PC-3 (cell line): Measurements from ENCODE around the gene ADAMTS3. TPM values are rescaled to one million over a fixed set of nuclear protein-coding genes. Genes with fewer than 3 reads are reported as not detected.

Experiments
- ATAC-seq: fragments of 200-7000 bp; cut with Tn5 transposase; 2 replicates; pipeline ENCODE4 v1.9.1; 2020; ENCODE audit warnings: mild to moderate bottlenecking, moderate library complexity
- BruUV-seq: library from RNA; stranded (reverse); fragments of 400-500 nt; replicated peaks from 2 replicates; lab custom pipeline; 2021; lab: Mats Ljungman, UMichigan
- CTCF ChIA-PET: fragments of 300-600 bp; sonication (Branson Sonifier 250); formaldehyde crosslinking; loops from one replicate; lab custom pipeline; 2022; ENCODE audit warnings: antibody characterized with exemption; lab: Charles Lee
- POLR2A ChIA-PET: fragments of 300-600 bp; sonication (Branson Sonifier 250); formaldehyde crosslinking; loops from one replicate; lab custom pipeline; 2022; ENCODE audit warnings: antibody characterized with exemption; ENCODE audit not compliant: unreplicated experiment; lab: Charles Lee
- DNase-seq: peaks from one replicate; pipeline ENCODE4 v3.0.0-alpha.2; 2015
- H2AFZ ChIP-seq: fragments of 300-600 bp; sonication (generic); 2 replicates; pipeline ENCODE4 v1.6.0; 2016; ENCODE audit warnings: antibody characterized with exemption, low read length
- H3F3A ChIP-seq: fragments of 300-600 bp; sonication (generic); one replicate; pipeline ENCODE4 v1.6.0; 2017; ENCODE audit warnings: antibody characterized with exemption, low read length, control low read depth, mild to moderate bottlenecking; ENCODE audit not compliant: unreplicated experiment
- H3K27ac ChIP-seq: fragments of 300-600 bp; sonication (generic); 2 replicates; pipeline ENCODE4 v1.5.1; 2016; ENCODE audit warnings: mild to moderate bottlenecking, low read length
- H3K27me3 ChIP-seq: fragments of 300-600 bp; sonication (generic); 2 replicates; pipeline ENCODE4 v1.6.1; 2016; ENCODE audit warnings: low read length, mixed read lengths
- H3K36me3 ChIP-seq: fragments of 300-600 bp; sonication (generic); 2 replicates; pipeline ENCODE4 v1.6.1; 2016; ENCODE audit warnings: low read depth, mixed run types, low read length, mixed read lengths
- H3K4me1 ChIP-seq: fragments of 300-600 bp; sonication (generic); 2 replicates; pipeline ENCODE4 v1.5.1; 2016; ENCODE audit warnings: low read length; ENCODE audit not compliant: insufficient read depth
- H3K4me2 ChIP-seq: fragments of 300-600 bp; sonication (generic); 2 replicates; pipeline ENCODE4 v1.6.0; 2016; ENCODE audit warnings: low read length
- H3K4me3 ChIP-seq: fragments of 300-600 bp; sonication (generic); 2 replicates; pipeline ENCODE4 v1.5.1; 2016; ENCODE audit warnings: mild to moderate bottlenecking, low read length, mixed read lengths
- H3K79me2 ChIP-seq: fragments of 300-600 bp; sonication (generic); 2 replicates; pipeline ENCODE4 v1.6.1; 2017; ENCODE audit warnings: low read length, mixed read lengths
- H3K9ac ChIP-seq: fragments of 300-600 bp; sonication (generic); 2 replicates; pipeline ENCODE4 v1.6.0; 2016; ENCODE audit warnings: mild to moderate bottlenecking, low read length
- H3K9me2 ChIP-seq: fragments of 300-600 bp; sonication (generic); replicated peaks from 2 replicates; pipeline ENCODE4 v1.6.1; 2016; ENCODE audit warnings: mixed run types, low read length, mixed read lengths
- H3K9me3 ChIP-seq: fragments of 300-600 bp; sonication (generic); 2 replicates; pipeline ENCODE4 v1.6.1; 2016; ENCODE audit warnings: low read length, mixed read lengths
- H4K20me1 ChIP-seq: fragments of 300-600 bp; sonication (generic); 2 replicates; pipeline ENCODE4 v1.6.1; 2016; ENCODE audit warnings: low read length, mixed read lengths
- EZH2 ChIP-seq: fragments of 300-600 bp; sonication (generic); IDR thresholded peaks from one replicate; pipeline ENCODE4 v1.6.1; 2017; ENCODE audit warnings: antibody characterized with exemption, mild to moderate bottlenecking, low read length; ENCODE audit not compliant: unreplicated experiment
- EZH2phosphoT487 ChIP-seq: fragments of 300-600 bp; sonication (generic); IDR thresholded peaks from 2 replicates; pipeline ENCODE4 v1.6.1; 2018; ENCODE audit warnings: mild to moderate bottlenecking, antibody characterized with exemption, low read length, borderline replicate concordance
- intact Hi-C: fragments of 100-400 bp; cut with micrococcal nuclease; formaldehyde crosslinking; loops from 2 replicates; pipeline ENCODE4 v1.9.0; 2023
- total RNA-seq: library from RNA; depleted of rRNA; stranded (reverse); fragments of >200 nt; gene quantifications from 2 replicates; pipeline ENCODE4 v1.2.3, GENCODE V29; 2014
- TF ChIP-seq, protein P1 (sequence below): fragments of 300-600 bp; sonication (generic); conservative IDR thresholded peaks from 2 replicates; pipeline ENCODE4 v1.5.1; 2017; ENCODE audit warnings: antibody characterized with exemption, low read depth, mild to moderate bottlenecking, low read length

The ADAMTS3 gene
- total RNA-seq, 1 experiment from 2014 or later: 3.5 TPM

DNA sequence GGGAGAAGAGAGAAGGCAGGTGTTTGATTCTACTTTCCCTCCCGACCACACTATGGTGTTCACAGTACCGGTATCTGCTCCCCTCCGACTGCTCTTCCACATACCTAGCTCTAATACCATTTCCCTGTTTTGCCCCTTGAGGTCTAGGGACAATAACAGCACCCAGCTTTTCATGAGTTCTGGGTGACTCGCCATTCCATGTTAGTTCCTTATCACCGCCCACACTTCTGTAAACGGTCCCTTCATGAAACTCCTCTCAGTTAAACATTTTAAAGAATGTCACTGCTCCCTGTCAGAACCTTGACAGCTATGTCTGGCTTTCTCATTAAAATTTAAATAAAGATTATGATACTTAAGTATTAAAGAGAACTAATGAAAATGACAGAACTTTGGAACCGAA lies 136.7 kb downstream of the ADAMTS3 start:
- Histone ChIP-seq H3K9me2 (no peaks in the 10 kb centered on the region), H3F3A (no peaks in the 10 kb centered on the region), H2AFZ (no peak overlapping the region), H3K36me3 (no peaks in the 10 kb centered on the region), H3K27ac (no peak overlapping the region), H4K20me1 (no peaks in the 10 kb centered on the region), H3K4me2 (no peak overlapping the region), H3K9ac (no peak overlapping the region), H3K4me3 (no peak overlapping the region), H3K4me1 (peaks cover 9% of the 10 kb centered on the region; the same call in 1 of the 2 replicates), H3K9me3 (no peaks in the 10 kb centered on the region), H3K27me3 (no peaks in the 10 kb centered on the region), H3K79me2 (no peaks in the 10 kb centered on the region)
- DNase-seq (no peak), ATAC-seq (no peak)
- no TSS peak for BruUV-seq
- intact Hi-C loops: no loop called here
- POLR2A ChIA-PET: no interaction called here
- CTCF ChIA-PET: no interaction called here
- TF ChIP-seq, protein P1, sequence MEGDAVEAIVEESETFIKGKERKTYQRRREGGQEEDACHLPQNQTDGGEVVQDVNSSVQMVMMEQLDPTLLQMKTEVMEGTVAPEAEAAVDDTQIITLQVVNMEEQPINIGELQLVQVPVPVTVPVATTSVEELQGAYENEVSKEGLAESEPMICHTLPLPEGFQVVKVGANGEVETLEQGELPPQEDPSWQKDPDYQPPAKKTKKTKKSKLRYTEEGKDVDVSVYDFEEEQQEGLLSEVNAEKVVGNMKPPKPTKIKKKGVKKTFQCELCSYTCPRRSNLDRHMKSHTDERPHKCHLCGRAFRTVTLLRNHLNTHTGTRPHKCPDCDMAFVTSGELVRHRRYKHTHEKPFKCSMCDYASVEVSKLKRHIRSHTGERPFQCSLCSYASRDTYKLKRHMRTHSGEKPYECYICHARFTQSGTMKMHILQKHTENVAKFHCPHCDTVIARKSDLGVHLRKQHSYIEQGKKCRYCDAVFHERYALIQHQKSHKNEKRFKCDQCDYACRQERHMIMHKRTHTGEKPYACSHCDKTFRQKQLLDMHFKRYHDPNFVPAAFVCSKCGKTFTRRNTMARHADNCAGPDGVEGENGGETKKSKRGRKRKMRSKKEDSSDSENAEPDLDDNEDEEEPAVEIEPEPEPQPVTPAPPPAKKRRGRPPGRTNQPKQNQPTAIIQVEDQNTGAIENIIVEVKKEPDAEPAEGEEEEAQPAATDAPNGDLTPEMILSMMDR: no peak
- no peak for TF ChIP-seq EZH2
- TF ChIP-seq EZH2phosphoT487: no peak

DNA sequence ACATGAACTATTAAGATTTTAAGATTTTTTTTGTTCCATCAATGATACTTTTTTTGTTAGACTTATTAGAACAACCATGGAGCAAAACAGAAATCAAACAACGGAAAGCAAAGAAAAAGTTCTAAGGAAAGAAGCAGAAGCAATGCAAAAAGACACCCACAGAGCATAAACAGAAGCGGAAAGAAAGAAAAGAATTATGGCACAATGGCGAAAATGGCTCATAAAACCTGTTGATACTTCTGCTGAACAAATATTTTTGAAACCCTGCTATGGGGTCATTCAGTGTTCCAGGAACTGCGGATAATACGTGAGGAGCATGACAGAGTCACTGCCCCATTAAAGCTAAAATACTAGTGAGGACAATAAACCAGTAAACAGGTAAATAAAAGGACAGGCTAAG lies 138.0 kb downstream of the ADAMTS3 start:
- ATAC-seq (no peak), DNase-seq (no peak)
- no peaks in the 10 kb centered on the region for H4K20me1 ChIP-seq
- no peaks in the 10 kb centered on the region for H3K9me2 ChIP-seq
- H2AFZ ChIP-seq: no peak overlapping the region
- CTCF ChIA-PET: no interaction called here
- TF ChIP-seq EZH2: no peak
- no peak for TF ChIP-seq EZH2phosphoT487
- TF ChIP-seq, protein P1: no peak
- H3K4me3 ChIP-seq: no peak overlapping the region
- H3K36me3 ChIP-seq: no peaks in the 10 kb centered on the region
- no peaks in the 10 kb centered on the region for H3K9me3 ChIP-seq
- peaks cover 9% of the 10 kb centered on the region; the same call in 1 of the 2 replicates for H3K4me1 ChIP-seq
- no peak overlapping the region for H3K27ac ChIP-seq
- no peak overlapping the region for H3K9ac ChIP-seq
- H3K27me3 ChIP-seq: no peaks in the 10 kb centered on the region
- H3K79me2 ChIP-seq: no peaks in the 10 kb centered on the region
- intact Hi-C loops: no loop called here
- no peak overlapping the region for H3K4me2 ChIP-seq
- BruUV-seq: no TSS peak
- H3F3A ChIP-seq: no peaks in the 10 kb centered on the region
- POLR2A ChIA-PET: no interaction called here

DNA sequence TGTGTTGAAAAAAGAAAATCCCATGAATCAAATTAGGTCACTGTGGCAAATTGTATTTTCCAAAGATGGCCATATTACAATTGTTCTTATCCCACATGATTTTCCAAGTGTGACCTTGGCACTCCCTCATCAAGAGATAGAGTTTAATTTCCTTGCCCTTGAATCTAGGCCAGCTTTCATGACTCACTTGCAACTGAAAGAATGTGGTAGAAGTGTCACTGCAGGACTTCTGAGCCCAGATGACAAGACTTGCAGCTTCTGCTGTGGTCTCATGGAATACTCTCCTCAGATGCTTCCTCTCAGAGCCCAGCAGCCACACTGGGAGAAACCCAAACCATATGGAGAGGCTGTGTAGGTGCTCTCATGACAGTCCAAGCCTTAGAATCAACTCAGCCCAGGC lies 139.0 kb downstream of the ADAMTS3 start:
- H3K4me1 ChIP-seq: peaks cover 9% of the 10 kb centered on the region; the same call in 1 of the 2 replicates
- peak; percentile 45 for ATAC-seq
- H3K36me3 ChIP-seq: no peaks in the 10 kb centered on the region
- TF ChIP-seq, protein P1: no peak
- TF ChIP-seq EZH2 (no peak), EZH2phosphoT487 (no peak)
- H3F3A ChIP-seq: no peaks in the 10 kb centered on the region
- H3K27ac ChIP-seq: no peak overlapping the region
- POLR2A ChIA-PET: no interaction called here
- H3K27me3 ChIP-seq: no peaks in the 10 kb centered on the region
- H3K9me2 ChIP-seq: no peaks in the 10 kb centered on the region
- H3K9ac ChIP-seq: no peak overlapping the region
- H3K9me3 ChIP-seq: no peaks in the 10 kb centered on the region
- BruUV-seq: no TSS peak
- no peak overlapping the region for H3K4me2 ChIP-seq
- no peak overlapping the region for H2AFZ ChIP-seq
- intact Hi-C loops: no loop called here
- H4K20me1 ChIP-seq: no peaks in the 10 kb centered on the region
- no peaks in the 10 kb centered on the region for H3K79me2 ChIP-seq
- DNase-seq: peak; percentile 58
- H3K4me3 ChIP-seq: no peak overlapping the region
- CTCF ChIA-PET: no interaction called here
